Calu3 (cell line): ENCODE data around the gene GRIK2. TPM values are rescaled to one million over a fixed set of nuclear protein-coding genes. Genes with fewer than 3 reads are reported as not detected.

ENCODE experiments used
- BruUV-seq: library from RNA; stranded (reverse); fragments of 400-500 nt; replicated peaks from 2 replicates; lab custom pipeline; 2021; lab: Mats Ljungman, UMichigan
- CTCF ChIA-PET: fragments of 300-600 bp; sonication (Branson Sonifier 250); formaldehyde crosslinking; loops from one replicate; lab custom pipeline; 2022; ENCODE audit warnings: antibody characterized with exemption; lab: Charles Lee
- DNase-seq: peaks from one replicate; pipeline ENCODE4 v3.0.0; 2022
- H3K27ac Mint-ChIP-seq: one replicate; pipeline ENCODE4 v1.8.0; 2022; ENCODE audit warnings: mixed read lengths; ENCODE audit not compliant: unreplicated experiment
- H3K27me3 Mint-ChIP-seq: one replicate; pipeline ENCODE4 v1.8.0; 2022; ENCODE audit warnings: mixed read lengths; ENCODE audit not compliant: unreplicated experiment
- H3K36me3 Mint-ChIP-seq: one replicate; pipeline ENCODE4 v1.8.0; 2022; ENCODE audit warnings: mild to moderate bottlenecking, moderate library complexity, mixed read lengths; ENCODE audit not compliant: insufficient read depth, unreplicated experiment
- H3K4me1 Mint-ChIP-seq: one replicate; pipeline ENCODE4 v1.8.0; 2022; ENCODE audit warnings: mild to moderate bottlenecking, low read depth, mixed read lengths; ENCODE audit not compliant: unreplicated experiment
- H3K4me3 Mint-ChIP-seq: one replicate; pipeline ENCODE4 v1.8.0; 2022; ENCODE audit warnings: mild to moderate bottlenecking, low read depth, moderate library complexity, mixed read lengths; ENCODE audit not compliant: unreplicated experiment
- H3K9me3 Mint-ChIP-seq: one replicate; pipeline ENCODE4 v1.8.0; 2022; ENCODE audit warnings: low read depth, mixed read lengths; ENCODE audit not compliant: unreplicated experiment
- CTCF ChIP-seq: fragments of 200-600 bp; IDR thresholded peaks from one replicate; pipeline ENCODE4 v1.8.0; 2022; ENCODE audit warnings: antibody characterized with exemption; ENCODE audit not compliant: unreplicated experiment
- intact Hi-C: fragments of 100-400 bp; cut with micrococcal nuclease; formaldehyde crosslinking; loops from one replicate; pipeline ENCODE4 v1.10.0; 2022; ENCODE audit not compliant: unreplicated experiment
- total RNA-seq: library from RNA; stranded (reverse); gene quantifications from 2 replicates; pipeline ENCODE4 v1.2.3, GENCODE V29; 2022

Gene GRIK2
- total RNA-seq, 1 experiment from 2014 or later: 3.3 TPM

GRCh38 chr6:101645770-101646169 lies 252.3 kb downstream of the GRIK2 start:
- intact Hi-C loops: loop anchor here (1.0 to 5.0 kb wide), 2 partner anchors 248 to 531 kb away; no protein-coding TSS in a partner anchor

GRCh38 chr6:101650402-101651100 lies 257.0 kb downstream of the GRIK2 start:
- no peak for DNase-seq
- Mint-ChIP-seq H3K27ac (no peak overlapping the region), H3K36me3 (no peaks in the 10 kb centered on the region), H3K9me3 (no peaks in the 10 kb centered on the region), H3K4me1 (no peaks in the 10 kb centered on the region), H3K27me3 (no peaks in the 10 kb centered on the region), H3K4me3 (no peak overlapping the region)
- intact Hi-C loops: no loop called here
- CTCF ChIA-PET: no interaction called here
- no peak for TF ChIP-seq CTCF
- no TSS peak for BruUV-seq

More at GRCh38 chr6:101645770-101646169, 252.3 kb downstream of the GRIK2 start:
- no TSS peak for BruUV-seq
- CTCF ChIA-PET: no interaction called here
- Mint-ChIP-seq H3K9me3 (no peaks in the 10 kb centered on the region), H3K4me3 (no peak overlapping the region), H3K27me3 (no peaks in the 10 kb centered on the region), H3K27ac (no peak overlapping the region), H3K4me1 (peaks cover 5% of the 10 kb centered on the region), H3K36me3 (no peaks in the 10 kb centered on the region)
- no peak for DNase-seq
- TF ChIP-seq CTCF: no peak

GRCh38 chr6:101652079-101652478 lies 258.6 kb downstream of the GRIK2 start:
- no TSS peak for BruUV-seq
- H3K9me3 Mint-ChIP-seq: peaks cover under 1% of the 10 kb centered on the region

GRCh38 chr6:101655109-101655508 lies 261.6 kb downstream of the GRIK2 start:
- no peak overlapping the region for H3K27ac Mint-ChIP-seq
- no peaks in the 10 kb centered on the region for H3K36me3 Mint-ChIP-seq
- no peaks in the 10 kb centered on the region for H3K27me3 Mint-ChIP-seq
- H3K9me3 Mint-ChIP-seq: peaks cover 3% of the 10 kb centered on the region
- TF ChIP-seq CTCF: no peak
- no peak for DNase-seq
- no TSS peak for BruUV-seq
- intact Hi-C loops: no loop called here
- no peaks in the 10 kb centered on the region for H3K4me1 Mint-ChIP-seq
- CTCF ChIA-PET: no interaction called here
- no peak overlapping the region for H3K4me3 Mint-ChIP-seq

More at GRCh38 chr6:101652079-101652478, 258.6 kb downstream of the GRIK2 start:
- no peak for TF ChIP-seq CTCF
- DNase-seq: no peak
- H3K4me3 Mint-ChIP-seq: no peak overlapping the region
- no peaks in the 10 kb centered on the region for H3K36me3 Mint-ChIP-seq
- H3K27ac Mint-ChIP-seq: no peak overlapping the region
- H3K4me1 Mint-ChIP-seq: no peaks in the 10 kb centered on the region
- intact Hi-C loops: no loop called here
- H3K27me3 Mint-ChIP-seq: no peaks in the 10 kb centered on the region
- CTCF ChIA-PET: no interaction called here
